Measurements from ENCODE around the gene CDC25B.

Gene CDC25B

DNA sequence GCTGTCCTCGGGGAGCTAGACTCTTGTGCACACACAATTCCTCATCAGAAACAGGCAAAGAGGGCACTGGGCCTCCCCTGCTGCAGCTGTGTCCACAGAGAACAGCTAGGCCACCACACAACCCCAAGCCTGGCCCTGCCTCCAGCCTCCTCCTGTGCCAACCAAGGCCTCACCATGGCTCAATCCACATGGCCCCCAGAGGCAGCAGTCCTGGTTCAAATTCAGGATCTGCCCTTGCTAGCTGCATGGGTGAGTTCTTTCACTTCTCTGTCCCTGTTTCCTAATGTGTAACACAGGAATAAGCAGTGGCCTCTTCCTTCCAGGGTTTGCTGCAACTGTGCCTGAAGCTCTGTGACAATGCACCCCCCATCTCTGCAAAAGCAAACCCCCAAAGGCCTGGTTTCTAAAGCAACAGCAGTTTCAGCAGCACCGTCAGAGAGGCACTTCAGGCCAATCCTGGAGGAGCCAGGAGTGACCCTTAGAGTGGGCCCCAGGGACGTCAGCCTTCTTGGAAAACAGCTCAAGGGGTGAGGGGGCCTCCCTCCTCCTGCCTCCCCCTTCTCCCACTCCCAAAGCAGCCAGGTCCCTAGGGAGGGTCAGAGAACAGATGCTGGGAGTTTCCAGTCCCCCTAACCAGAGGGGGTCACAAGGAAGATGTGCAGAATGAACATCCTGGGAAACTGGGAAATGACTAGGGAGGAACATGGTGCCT, 30.8 kb upstream of the CDC25B start:
- no peak for DNase-seq

- no peak for DNase-seq
Observed at GRCh38 chr20:3766422-3767109, 29.5 kb upstream of the CDC25B start.

DNA sequence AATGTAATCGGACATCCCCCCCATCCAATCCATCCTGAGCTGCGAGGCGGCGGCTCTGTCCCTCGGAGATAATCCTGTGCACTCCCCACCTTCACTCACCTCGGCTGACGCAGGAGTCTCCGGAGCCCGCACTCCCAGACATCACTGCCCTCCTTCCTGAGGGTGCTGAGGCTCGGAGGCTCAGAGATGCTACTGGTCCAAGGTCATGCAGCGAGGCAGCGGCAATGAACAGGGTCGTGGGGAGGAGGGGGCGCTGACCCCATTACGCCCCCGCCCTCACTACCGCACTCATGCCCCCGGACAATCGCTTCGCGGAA, 29.0 kb upstream of the CDC25B start:
- no peak for DNase-seq

DNA sequence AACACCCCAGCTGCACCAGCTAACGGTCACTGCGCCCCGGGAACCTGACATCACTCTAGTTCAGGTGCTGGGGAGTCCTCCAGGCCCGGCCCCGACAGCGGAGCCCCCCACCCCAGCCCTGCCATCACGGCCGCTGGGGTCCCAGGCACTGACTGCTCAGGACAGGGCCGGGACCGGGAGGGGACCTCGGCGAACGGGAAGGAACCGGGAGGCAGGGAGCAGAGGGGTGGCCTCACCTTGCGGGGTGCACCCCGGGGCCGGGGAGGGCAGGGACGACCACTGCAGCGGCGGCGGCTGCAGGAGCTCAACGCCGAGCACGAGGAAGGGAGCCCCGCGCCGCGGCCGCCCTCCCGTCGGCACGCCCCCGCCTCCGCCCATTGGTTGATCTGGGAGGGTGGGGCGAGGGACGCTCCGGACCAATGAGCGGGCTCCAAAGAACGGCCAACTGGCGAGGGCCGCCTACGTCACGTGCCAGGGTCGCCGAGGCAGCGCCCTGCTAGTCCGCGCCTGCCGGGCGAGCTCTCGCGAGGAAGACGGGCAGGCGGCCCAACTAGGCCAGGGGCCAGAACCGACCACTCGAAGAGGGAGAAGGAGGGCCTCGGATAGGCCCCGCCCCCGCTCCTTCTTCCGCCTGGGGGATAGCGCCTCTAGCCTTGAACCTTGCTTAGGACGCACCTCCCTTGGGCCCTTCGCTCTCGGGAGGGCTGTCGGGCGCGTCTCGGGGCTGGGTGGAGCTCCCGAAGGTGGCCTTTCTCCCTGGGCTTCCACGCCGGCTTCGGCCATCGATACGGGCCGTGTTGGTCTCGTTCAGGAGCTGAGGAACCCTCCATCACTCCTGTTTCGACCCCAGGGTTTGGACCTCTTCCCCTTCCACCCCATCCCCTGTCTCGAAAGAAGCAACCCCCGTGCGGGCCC, 28.4 kb upstream of the CDC25B start, which contains the start of gene ADISSP:
ADISSP (minus strand) TSS at position 327 of the 915 bp plus-strand sequence. CDS start 7,653 bp downstream, outside the sequence.
- DNase-seq, result peak; percentile 98 to 99

DNA sequence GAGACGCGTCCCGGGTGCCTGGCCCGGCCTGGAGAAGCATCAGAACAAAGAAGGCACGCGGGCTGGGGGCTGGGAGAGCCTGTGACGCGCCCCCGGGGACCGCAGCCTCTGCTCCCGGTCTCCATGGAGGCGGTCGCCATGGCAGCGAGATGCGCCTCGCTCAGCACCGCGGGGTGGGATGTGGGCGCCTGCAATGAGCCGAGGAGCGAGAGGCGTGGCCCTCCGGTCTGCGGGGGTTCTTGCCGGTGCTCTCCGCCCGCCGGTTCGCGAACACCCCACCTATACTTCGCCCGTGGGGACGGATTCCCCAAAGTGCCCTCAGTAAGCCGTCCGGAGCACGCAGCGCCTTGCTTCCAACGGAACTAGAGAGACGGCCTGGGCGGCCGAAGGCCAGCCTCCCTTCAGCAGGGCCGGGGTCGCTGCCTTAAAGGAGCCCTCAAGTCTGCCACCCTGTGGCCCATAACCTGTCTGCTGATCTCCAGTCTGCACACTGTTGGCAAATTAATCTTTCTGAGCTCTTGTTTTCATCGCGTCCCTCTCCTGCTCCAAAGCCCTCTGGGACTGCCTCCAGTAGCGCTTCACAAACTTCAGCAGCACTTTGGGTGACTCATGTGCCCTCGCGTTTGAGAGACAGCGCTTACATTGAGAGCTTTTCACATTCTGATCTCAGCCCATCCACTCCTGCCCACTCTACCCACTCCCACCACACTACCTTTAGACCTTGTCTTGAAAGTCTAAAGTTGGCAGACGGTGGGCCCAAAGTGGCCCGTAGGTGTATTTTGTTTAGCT, 27.6 kb upstream of the CDC25B start:
- peak; percentile 87 to 88 for DNase-seq

- DNase-seq, result no peak
Observed at GRCh38 chr20:3771552-3772058, 24.5 kb upstream of the CDC25B start.

DNA sequence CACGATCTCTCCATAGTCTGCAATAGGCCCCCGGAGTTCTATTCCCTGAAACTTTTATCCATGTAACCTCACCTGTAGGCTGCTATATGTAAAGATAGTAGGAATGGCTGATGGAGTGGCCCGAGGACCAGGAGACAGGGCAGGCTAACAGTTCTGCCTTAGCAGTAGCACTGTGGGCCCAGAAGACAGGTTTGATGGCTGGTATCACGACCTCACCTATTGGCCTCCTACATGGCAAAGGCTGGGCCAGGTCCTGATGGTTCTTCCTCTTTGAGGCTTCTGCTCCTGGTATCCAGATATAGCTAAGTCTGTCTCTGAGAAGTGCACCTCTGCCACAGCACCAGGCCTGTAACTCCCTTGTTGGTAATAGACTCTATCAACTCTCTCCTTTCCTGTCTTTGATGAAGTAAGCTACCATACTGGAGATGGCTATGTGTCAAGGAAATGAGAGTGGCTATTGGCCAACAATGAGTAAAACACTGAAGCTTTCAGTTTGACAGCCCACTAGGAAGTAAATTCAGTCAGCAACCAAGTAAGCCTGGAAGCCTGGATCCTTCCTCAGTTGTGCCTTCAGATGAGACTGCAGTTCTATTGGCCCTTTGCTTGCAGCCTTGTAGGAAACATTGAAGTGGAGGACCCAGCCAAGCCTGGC, 20.5 kb upstream of the CDC25B start:
- DNase-seq, result no peak

GRCh38 chr20:3777381-3777715, 18.8 kb upstream of the CDC25B start:
- DNase-seq, result no peak

DNA sequence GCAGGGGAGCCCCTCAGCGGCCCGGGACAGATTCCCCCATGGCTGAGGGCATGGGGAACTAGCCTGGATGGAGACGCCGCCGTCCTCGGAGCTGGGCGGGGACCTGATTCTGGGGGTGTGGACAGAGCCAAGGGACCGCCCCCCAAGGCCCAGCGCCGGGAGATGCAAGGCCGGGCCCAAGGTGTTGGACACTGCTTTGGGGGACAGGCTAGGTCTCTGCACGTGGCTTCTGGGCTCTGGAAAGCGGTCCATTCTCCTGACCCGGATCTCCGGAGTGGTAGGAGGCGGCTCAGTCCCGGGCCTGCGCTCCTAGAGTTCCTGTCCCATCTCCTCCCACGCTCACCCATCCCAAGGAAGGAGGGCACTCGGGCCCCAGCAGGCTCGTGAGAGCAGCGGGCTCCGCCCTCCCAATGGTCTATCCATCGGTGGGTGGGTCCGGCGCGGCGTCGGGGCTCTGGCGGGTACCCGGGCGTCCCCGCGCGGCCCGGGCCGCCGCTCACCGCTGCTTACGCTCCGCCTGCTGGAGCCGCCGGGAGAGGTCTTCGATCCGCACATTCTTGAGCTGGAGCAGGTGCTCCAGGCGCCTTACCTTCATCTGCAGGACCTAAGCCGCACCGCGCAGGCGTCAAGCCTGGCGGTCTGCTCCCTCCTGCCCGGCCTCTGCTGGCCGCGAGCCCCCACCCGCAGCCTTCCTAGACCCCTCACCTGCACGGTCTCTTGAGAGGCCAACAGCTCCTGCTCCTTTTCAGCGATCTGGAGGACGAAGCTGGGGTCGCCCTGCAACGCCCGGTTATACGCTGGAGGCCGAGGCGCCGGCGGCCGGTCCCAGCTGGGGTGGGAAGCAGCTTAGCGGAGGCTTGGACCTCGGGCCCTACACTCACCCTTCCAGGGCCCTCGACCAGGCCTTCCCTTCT, 18.1 kb upstream of the CDC25B start:
- peak; percentile 39 to 48 for DNase-seq

- DNase-seq, result no peak
Observed at GRCh38 chr20:3778976-3779375, 17.1 kb upstream of the CDC25B start.

DNA sequence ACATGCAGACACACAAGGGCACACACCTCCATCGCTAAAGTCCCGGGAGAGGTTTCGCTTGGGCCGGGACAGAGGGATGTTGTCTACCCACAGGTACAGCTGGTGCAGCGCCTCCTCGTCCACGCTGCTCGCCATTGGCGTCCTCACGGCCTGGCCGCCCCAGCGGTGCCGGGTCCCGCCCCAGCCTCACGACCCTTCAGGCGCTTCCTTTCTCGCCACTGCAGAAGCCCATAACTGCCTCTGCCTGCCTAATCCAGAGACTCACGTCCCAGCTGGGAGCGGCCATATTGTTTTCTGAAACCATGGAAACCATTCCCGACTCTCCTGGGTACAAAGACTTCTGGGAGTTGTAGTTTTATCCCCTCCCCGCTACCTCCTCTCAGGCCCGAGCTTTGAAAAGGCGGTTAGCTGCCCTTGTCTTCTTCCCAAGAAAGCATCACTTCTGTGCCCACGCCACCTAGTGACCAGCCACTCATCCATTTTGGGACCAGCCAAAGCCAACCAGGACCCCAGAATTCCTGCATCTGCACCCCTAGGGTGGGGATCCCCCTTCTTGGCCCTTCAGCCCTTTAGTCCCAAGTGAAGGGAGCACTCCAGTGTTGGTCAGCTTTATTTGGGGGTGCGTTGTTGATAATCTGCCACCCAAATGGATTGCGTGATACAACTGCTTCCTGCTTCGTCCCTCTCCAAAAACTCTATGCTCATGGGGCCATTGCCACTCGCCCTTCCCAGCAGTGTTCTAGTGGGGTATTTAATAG, 14.8 kb upstream of the CDC25B start, which contains the start of gene SPEF1:
SPEF1 (minus strand) TSS at position 296 of the 758 bp plus-strand sequence; CDS start at position 135, 161 bp downstream.
- DNase-seq, result peak; percentile 67 to 74

GRCh38 chr20:3782597-3782996, 13.5 kb upstream of the CDC25B start:
- DNase-seq, result no peak

DNA sequence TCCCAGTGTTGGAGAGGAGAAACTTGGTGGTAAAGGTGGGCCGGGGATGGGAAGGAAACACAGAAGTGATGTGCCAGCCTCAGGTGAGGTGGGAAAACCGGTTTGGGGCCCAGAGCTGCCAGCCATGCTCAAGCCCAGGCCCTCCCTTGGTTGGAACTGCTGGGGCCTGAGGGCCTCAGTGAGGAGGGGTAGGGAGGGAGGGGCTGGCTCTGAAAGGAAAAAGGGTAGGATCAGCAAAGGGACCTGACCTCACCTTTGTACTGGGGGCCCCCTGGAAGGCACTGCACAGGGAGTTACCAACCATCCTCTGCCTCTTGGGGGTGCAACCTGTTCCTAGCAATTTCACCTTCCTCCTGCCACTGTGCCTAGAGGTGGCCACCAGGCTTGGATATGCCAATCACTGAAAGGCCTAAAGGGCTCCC, 13.0 kb upstream of the CDC25B start:
- no peak for DNase-seq

GRCh38 chr20:3783511-3784195, 12.5 kb upstream of the CDC25B start:
- no peak for DNase-seq

GRCh38 chr20:3784216-3784853, 11.8 kb upstream of the CDC25B start:
- no peak for DNase-seq

DNA sequence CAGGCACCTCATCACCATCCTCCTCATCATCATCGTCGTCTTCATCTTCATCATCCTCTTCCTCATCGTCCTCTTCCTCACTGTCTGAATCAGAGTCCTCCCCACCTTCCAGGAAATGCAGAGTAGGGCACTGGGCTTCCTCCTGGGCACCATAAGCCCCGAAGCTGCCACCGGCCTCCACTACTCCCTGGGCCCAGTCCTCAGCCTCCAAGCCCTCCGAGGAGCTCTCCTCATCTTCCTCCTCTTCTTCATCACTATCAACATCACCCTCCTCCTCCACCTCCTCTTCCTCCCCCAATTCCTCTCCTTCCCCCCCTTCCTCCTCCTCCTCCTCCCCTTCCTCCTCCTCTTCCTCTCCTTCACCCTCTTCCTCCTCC, 11.3 kb upstream of the CDC25B start:
- no peak for DNase-seq

DNA sequence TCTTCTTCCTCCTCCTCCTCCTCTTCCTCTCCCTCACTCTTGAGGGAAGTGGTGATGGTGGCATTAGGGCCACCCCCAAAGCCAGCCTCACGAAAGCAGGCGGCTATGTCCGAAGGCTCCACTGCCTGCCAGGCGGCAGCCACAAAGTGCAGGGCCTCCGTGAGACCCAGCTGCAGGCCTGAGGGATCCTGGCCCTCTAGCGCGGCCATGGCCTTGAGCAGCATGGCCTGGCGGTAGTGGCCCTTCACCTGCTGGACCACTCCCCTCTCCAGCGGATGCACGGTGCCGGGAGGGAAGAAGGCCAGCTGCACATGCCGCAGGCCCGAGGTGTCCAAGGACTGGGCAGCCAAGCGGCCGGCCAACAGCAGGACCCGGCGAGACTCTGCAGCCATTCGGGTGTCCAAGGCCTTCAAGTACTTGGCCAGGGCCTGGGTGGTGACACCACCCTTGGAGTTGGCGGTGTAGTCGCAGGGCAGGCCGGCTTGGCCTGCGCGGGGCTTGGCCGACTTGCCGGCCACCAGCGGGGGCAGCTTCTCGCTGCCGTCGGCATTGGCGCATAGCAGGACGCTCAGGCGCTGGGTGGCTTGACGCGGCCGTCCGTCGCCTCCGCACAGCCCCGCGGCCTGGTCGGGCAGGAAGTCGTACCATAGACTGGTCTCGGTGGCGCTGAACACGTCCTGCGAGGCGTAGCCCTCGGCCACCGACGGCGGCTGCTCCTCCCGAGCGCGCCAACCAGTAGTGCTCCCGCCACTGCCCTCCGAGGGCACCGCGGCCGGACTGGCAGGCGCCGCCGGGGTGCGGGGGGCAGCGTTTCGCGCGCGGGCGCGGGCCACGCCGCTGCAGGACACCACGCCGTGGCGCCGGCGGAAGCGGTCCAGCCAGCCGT, 10.6 kb upstream of the CDC25B start:
- no peak for DNase-seq

DNA sequence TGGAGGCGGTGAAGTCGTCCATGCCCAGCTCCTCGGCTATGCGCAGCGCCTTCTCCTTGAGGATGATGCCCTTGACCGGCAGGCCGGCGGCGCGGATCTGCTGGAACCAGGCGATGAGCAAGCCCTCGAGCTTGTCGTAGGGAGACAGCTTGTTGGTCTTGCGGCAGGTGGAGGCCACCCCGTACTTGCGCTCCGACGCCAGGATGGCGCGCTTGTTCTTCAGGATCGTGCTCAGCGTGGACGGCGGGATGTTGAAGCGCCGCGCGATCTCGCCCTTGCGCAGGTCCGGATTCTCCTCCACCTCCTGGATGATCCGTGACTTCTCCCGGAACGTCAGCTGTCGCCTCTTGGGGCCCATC, 10.0 kb upstream of the CDC25B start:
- peak; percentile 39 to 45 for DNase-seq

Measured in CD4-positive, alpha-beta T cell treated with Interleukin-1 beta for 1 hour (primary cell).